Measurements from ENCODE around the gene SSNA1. TPM values are rescaled to one million over a fixed set of nuclear protein-coding genes. Genes with fewer than 3 reads are reported as not detected.

Gene SSNA1
- total and polyA plus RNA-seq, 2 donors: 74.9 to 85.2 TPM

GRCh38 chr9:137223078-137223970, 34.8 kb downstream of the SSNA1 start:
- Histone ChIP-seq H3K9me3 (ENCODE audit: control insufficient read depth in 2 of 2, insufficient read depth in 1 of 2, low read length in 1 of 2) (no peaks in the 10 kb centered on the region), H3K4me1 (ENCODE audit: control insufficient read depth in 2 of 2, insufficient read depth in 2 of 2, low read length in 2 of 2) (peaks cover 17 to 20% of the 10 kb centered on the region in 2 donors), H3K27ac (ENCODE audit: low read depth in 1 of 2, low read length in 1 of 2) (peak overlapping the region; percentile 79 to 92), H3K27me3 (ENCODE audit: control insufficient read depth in 2 of 2, insufficient read depth in 1 of 2, low read length in 1 of 2) (peaks cover 25 to 56% of the 10 kb centered on the region in 2 donors), H3K4me3 (ENCODE audit: low read length in 2 of 2) (peak overlapping the region; percentile 68 to 82), H3K36me3 (ENCODE audit: control insufficient read depth in 2 of 2, insufficient read depth in 2 of 2, low read length in 1 of 2) (no peaks in the 10 kb centered on the region)
- under 1% methylated on average over 63 of the region's 63 CpGs for WGBS
- peak; percentile 90 to 98 (median 93) for DNase-seq (ENCODE audit: low read depth in 6 of 9, low spot score in 9 of 9)

- WGBS: 57% methylated on average over 23 of the region's 23 CpGs
- Histone ChIP-seq H3K4me3 (ENCODE audit: low read length in 2 of 2) (peak within 1 kb of the TSS; percentile 68 to 82), H3K4me1 (ENCODE audit: control insufficient read depth in 2 of 2, insufficient read depth in 2 of 2, low read length in 2 of 2) (peaks cover 17 to 20% of the 10 kb centered on the region in 2 donors), H3K36me3 (ENCODE audit: control insufficient read depth in 2 of 2, insufficient read depth in 2 of 2, low read length in 1 of 2) (no peaks in the 10 kb centered on the region), H3K9me3 (ENCODE audit: control insufficient read depth in 2 of 2, insufficient read depth in 1 of 2, low read length in 1 of 2) (no peaks in the 10 kb centered on the region), H3K27ac (ENCODE audit: low read depth in 1 of 2, low read length in 1 of 2) (peak within 1 kb of the TSS in 1 of 2 donors; percentile 79), H3K27me3 (ENCODE audit: control insufficient read depth in 2 of 2, insufficient read depth in 1 of 2, low read length in 1 of 2) (peaks cover 25 to 70% of the 10 kb centered on the region in 2 donors)
- no peak for DNase-seq (ENCODE audit: low read depth in 6 of 9, low spot score in 9 of 9)
These were observed 36.6 kb downstream of the SSNA1 start, which contains the start of gene CYSRT1 for GRCh38 chr9:137224830-137225694. TSS of gene CYSRT1 (plus strand) at chr9:137225174. CDS start at chr9:137225622, 448 bp downstream.

GRCh38 chr9:137225699-137226331, 37.3 kb downstream of the SSNA1 start:
- H3K4me1 ChIP-seq (ENCODE audit: control insufficient read depth in 2 of 2, insufficient read depth in 2 of 2, low read length in 2 of 2): peaks cover 17 to 20% of the 10 kb centered on the region in 2 donors
- H3K9me3 ChIP-seq (ENCODE audit: control insufficient read depth in 2 of 2, insufficient read depth in 1 of 2, low read length in 1 of 2): no peaks in the 10 kb centered on the region
- H3K36me3 ChIP-seq (ENCODE audit: control insufficient read depth in 2 of 2, insufficient read depth in 2 of 2, low read length in 1 of 2): no peaks in the 10 kb centered on the region
- H3K27ac ChIP-seq (ENCODE audit: low read depth in 1 of 2, low read length in 1 of 2): no peak overlapping the region
- no peak for DNase-seq (ENCODE audit: low read depth in 6 of 9, low spot score in 9 of 9)
- no peak overlapping the region for H3K4me3 ChIP-seq (ENCODE audit: low read length in 2 of 2)
- peaks cover 25 to 70% of the 10 kb centered on the region in 2 donors for H3K27me3 ChIP-seq (ENCODE audit: control insufficient read depth in 2 of 2, insufficient read depth in 1 of 2, low read length in 1 of 2)
- WGBS: 85% methylated on average over 21 of the region's 21 CpGs

GRCh38 chr9:137226338-137227053, 38.0 kb downstream of the SSNA1 start:
- 82% methylated on average over 18 of the region's 18 CpGs for WGBS
- no peaks in the 10 kb centered on the region for H3K36me3 ChIP-seq (ENCODE audit: control insufficient read depth in 2 of 2, insufficient read depth in 2 of 2, low read length in 1 of 2)
- H3K4me3 ChIP-seq (ENCODE audit: low read length in 2 of 2): no peak overlapping the region
- peaks cover 20 to 69% of the 10 kb centered on the region in 2 donors for H3K27me3 ChIP-seq (ENCODE audit: control insufficient read depth in 2 of 2, insufficient read depth in 1 of 2, low read length in 1 of 2)
- DNase-seq (ENCODE audit: low read depth in 6 of 9, low spot score in 9 of 9): no peak
- no peaks in the 10 kb centered on the region for H3K9me3 ChIP-seq (ENCODE audit: control insufficient read depth in 2 of 2, insufficient read depth in 1 of 2, low read length in 1 of 2)
- H3K27ac ChIP-seq (ENCODE audit: low read depth in 1 of 2, low read length in 1 of 2): no peak overlapping the region
- peaks cover 17 to 20% of the 10 kb centered on the region in 2 donors for H3K4me1 ChIP-seq (ENCODE audit: control insufficient read depth in 2 of 2, insufficient read depth in 2 of 2, low read length in 2 of 2)

- no peak within 1 kb of the TSS for H3K4me3 ChIP-seq (ENCODE audit: low read length in 2 of 2)
- H3K27me3 ChIP-seq (ENCODE audit: control insufficient read depth in 2 of 2, insufficient read depth in 1 of 2, low read length in 1 of 2): peaks cover 12 to 72% of the 10 kb centered on the region in 2 donors
- H3K36me3 ChIP-seq (ENCODE audit: control insufficient read depth in 2 of 2, insufficient read depth in 2 of 2, low read length in 1 of 2): no peaks in the 10 kb centered on the region
- peaks cover 10 to 20% of the 10 kb centered on the region in 2 donors for H3K4me1 ChIP-seq (ENCODE audit: control insufficient read depth in 2 of 2, insufficient read depth in 2 of 2, low read length in 2 of 2)
- H3K27ac ChIP-seq (ENCODE audit: low read depth in 1 of 2, low read length in 1 of 2): no peak within 1 kb of the TSS
- 49% methylated on average over 25 of the region's 25 CpGs for WGBS
- DNase-seq (ENCODE audit: low read depth in 6 of 9, low spot score in 9 of 9): peak in 8 of 9 donors; percentile 46 to 86 (median 74)
- H3K9me3 ChIP-seq (ENCODE audit: control insufficient read depth in 2 of 2, insufficient read depth in 1 of 2, low read length in 1 of 2): no peaks in the 10 kb centered on the region
These were observed 38.8 kb downstream of the SSNA1 start, which contains the start of gene RNF224 for GRCh38 chr9:137227054-137227852. TSS of gene RNF224 (plus strand) at chr9:137227502. CDS start at chr9:137228336, 834 bp downstream.

- Histone ChIP-seq H3K9me3 (ENCODE audit: control insufficient read depth in 2 of 2, insufficient read depth in 1 of 2, low read length in 1 of 2) (no peaks in the 10 kb centered on the region), H3K36me3 (ENCODE audit: control insufficient read depth in 2 of 2, insufficient read depth in 2 of 2, low read length in 1 of 2) (no peaks in the 10 kb centered on the region), H3K4me3 (ENCODE audit: low read length in 2 of 2) (no peak overlapping the region), H3K27me3 (ENCODE audit: control insufficient read depth in 2 of 2, insufficient read depth in 1 of 2, low read length in 1 of 2) (peaks cover 6 to 72% of the 10 kb centered on the region in 2 donors), H3K27ac (ENCODE audit: low read depth in 1 of 2, low read length in 1 of 2) (no peak overlapping the region), H3K4me1 (ENCODE audit: control insufficient read depth in 2 of 2, insufficient read depth in 2 of 2, low read length in 2 of 2) (peaks cover 4 to 15% of the 10 kb centered on the region in 2 donors)
- WGBS: 55% methylated on average over 18 of the region's 18 CpGs
- no peak for DNase-seq (ENCODE audit: low read depth in 6 of 9, low spot score in 9 of 9)
These were observed 39.5 kb downstream of the SSNA1 start for GRCh38 chr9:137227853-137228505.

GRCh38 chr9:137228506-137228967, 40.1 kb downstream of the SSNA1 start:
- no peak for DNase-seq (ENCODE audit: low read depth in 6 of 9, low spot score in 9 of 9)
- Histone ChIP-seq H3K27ac (ENCODE audit: low read depth in 1 of 2, low read length in 1 of 2) (no peak overlapping the region), H3K9me3 (ENCODE audit: control insufficient read depth in 2 of 2, insufficient read depth in 1 of 2, low read length in 1 of 2) (no peaks in the 10 kb centered on the region), H3K27me3 (ENCODE audit: control insufficient read depth in 2 of 2, insufficient read depth in 1 of 2, low read length in 1 of 2) (peaks cover 6 to 76% of the 10 kb centered on the region in 2 donors), H3K4me3 (ENCODE audit: low read length in 2 of 2) (no peak overlapping the region), H3K4me1 (ENCODE audit: control insufficient read depth in 2 of 2, insufficient read depth in 2 of 2, low read length in 2 of 2) (peaks cover 4 to 13% of the 10 kb centered on the region in 2 donors), H3K36me3 (ENCODE audit: control insufficient read depth in 2 of 2, insufficient read depth in 2 of 2, low read length in 1 of 2) (no peaks in the 10 kb centered on the region)
- WGBS: 80% methylated on average over 29 of the region's 29 CpGs

Measured in thymus (tissue), 11 donors.